NCI-H2196 (cell line): ENCODE measurements around the gene DIAPH3.

Source experiments
- DNase-seq: peaks from one replicate; lab custom pipeline; 2025; ENCODE audit not compliant: unreplicated experiment; lab: John Stamatoyannopoulos, UW

DIAPH3 gene

GRCh38 chr13:60028021-60028420 is 135.7 kb downstream of the DIAPH3 start:
- no peak for DNase-seq

DNA sequence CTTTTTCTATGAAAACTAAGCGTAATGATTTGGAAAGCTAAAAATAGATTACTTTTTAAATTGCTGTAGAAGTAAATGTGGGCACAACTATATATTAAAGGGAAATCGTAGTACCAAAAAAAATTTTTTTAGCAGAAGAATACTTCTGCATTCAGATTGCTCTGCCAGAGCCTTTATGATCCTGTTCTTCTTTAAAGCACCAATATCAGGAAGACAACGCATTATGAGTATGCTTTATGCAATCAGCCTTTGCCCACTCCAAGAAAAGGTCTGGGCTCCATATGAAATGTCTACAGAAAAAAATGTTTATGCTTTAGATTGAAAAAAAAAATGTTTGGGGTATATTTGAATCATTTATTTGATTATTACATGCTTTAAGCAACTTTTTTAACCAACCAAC is 137.4 kb downstream of the DIAPH3 start:
- no peak for DNase-seq

- no peak for DNase-seq
Measured at GRCh38 chr13:60020288-60020687, 143.4 kb downstream of the DIAPH3 start.

DNA sequence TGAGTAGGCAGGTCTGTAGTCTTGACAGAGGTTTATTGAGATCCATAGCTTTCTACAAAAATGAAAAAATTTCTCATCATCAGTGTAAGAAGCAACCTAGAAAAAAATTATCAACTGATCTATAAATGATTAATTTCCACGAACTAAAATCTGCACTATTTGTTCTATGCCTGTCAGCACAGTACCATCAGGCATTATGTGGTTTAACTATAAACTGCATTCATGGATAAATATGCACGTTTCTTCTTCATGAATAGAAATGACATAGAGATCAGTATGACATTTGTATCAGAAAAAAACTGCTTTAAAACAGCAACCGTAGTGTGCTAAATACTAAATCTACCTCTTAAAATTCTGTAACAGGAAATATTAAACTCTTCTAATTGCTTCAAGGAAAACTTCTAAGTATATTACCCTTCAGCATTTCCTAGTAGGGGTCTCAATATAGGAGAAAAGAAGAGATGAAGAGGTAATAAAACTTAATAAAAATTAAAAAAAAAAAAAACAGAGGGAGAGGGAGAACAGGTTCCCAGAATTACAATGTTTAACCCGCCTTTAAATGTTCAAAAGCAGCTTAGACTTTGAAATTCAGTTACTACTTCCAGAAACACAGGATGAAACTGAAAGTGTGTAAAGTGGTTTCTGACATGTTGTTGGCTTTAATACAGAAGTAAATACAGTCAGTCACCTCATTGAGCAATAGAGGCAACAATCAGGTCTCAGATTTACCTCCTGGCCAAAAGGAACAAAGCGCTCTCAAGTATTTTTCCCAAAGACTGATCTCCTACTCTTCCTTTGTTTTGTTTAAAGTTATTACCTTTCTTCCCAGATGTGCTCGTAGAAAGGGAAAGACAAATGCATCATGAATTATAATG is 144.4 kb downstream of the DIAPH3 start:
- no peak for DNase-seq

DNA sequence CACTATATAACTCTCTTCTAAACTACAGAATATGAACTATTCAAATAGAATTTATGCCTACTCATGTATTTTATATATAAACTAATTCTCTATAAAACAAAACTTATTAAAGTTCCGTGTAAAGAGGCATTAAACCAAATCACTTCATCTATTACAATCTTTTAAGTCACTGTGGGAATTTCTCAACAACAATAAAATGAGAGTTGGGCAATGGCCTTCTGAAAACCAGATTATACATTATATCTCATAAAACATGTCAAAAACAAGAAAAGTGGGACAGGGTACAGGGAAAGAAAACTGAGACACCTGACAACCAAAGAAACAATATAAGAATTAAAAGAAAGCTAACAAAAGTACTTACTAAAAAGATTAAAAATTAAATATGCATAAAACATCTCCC is 145.2 kb downstream of the DIAPH3 start:
- DNase-seq: no peak

- no peak for DNase-seq
Measured at GRCh38 chr13:60016229-60016628, 147.5 kb downstream of the DIAPH3 start.

DNA sequence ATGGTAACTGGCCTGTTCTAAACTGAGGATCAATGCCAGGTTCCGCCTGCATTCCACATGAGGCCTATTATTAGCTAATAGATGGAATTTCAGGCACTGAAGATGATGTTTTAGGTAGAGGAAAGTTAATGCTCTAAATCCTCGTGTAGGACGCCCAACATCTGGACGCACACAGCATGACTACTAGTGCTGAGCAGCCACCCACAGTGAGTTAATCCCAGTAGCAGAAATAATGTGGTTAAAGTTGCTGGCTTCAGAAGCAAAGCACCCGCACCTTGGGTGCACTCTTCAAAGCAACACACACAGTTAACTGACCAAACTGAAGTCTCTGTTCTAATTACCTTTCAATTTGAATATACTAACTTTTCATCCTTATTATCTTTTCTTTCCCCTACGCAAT is 150.6 kb downstream of the DIAPH3 start:
- no peak for DNase-seq

DNA sequence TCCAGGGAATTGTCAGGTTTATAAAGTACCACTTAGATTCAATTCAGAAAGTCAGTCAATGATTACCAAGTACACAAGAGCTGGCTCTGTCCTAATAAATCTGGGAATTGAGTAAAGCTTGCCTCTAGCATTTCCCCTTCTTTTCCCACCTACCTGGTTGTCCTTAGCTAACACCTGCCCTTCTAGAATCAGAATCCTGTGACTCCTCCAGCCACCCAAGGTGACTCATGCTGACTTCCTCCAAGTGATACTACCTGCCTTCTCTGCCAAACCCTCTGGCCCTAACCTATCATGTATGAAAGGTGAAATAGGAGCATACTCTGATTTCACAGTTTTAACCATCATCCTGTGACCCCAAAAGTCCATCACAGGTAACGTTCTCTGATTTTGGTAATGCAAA is 151.2 kb downstream of the DIAPH3 start:
- DNase-seq: no peak

DNA sequence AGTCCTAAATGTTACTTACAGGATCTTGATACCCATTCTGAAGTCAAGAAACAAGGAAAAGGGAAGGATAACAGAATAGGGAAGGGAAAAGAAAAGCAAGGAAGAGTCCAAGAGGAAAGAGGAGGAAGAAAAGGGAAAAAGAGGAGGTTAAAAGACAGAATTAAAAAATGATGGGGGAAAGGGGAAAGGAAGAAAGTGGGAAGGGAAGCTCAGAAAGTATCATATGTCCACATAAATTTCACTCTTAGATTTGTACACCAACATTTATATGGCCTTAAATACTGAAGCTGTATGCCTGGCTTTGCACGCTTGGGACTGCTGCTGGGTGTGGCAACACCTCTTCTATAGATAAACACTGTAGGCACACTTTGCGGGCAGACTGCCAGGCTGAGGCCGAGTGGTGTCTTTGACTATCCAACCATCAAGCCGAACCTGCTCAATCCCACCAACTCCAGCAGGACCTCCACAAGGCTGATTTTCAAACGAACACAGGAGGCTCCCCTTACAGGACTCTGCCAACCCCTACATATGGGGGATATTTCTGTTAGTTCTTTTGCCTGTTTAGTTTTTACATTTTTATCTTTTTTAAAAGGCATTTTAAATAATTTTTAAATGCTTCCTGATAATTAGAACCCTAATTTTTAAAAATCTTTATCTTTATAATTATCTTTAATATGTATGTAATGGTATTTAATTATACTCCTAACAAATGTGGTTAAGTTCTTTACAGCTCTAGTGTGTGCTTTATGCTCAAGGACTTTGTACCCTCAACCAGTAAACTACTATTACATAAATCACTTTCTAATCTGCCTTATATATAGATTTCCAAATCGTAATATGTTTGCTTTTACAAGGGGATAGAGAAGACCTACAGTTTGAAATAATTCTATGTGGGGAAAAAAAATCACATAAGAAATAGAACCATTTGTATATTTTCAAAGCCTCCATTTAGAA is 154.2 kb downstream of the DIAPH3 start:
- DNase-seq: no peak

DNA sequence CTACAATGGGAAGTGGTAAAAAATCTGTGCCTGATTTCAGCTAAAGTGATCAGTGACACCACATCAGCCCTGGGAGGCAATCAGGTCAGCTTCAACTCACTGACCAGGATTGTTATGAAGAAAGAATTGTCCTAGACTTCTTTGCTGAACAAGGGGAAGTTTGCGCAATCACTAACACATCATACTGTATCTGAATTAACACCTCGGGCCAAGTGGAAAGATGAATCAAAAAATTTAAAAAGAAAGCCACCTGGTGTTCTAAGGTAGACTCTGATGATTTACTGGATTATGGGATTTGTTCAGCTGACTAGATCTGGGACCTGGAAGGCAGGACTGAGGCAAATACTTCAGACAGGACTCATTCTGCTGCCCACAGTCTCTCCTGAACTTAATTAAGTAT is 161.8 kb downstream of the DIAPH3 start:
- no peak for DNase-seq

DNA sequence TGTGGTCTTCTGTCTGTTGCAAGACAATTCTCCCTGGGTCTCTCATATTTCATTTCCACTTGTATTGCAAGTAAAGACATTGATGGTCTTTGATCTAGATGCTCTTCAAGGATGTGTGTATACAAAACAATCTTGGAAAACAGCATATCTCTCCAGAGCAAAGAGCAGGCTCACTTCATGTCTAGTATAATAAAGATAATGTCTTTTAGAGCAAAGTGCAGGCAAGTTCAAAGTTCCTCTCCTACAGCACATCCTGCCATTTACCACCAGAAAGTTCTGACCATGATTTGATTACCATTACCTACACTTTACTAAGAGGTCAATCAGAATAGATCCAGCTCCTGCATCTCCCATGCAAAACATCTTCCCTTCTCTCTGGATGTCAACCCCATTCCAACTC is 162.8 kb downstream of the DIAPH3 start:
- DNase-seq: no peak

GRCh38 chr13:60000081-60000480 is 163.6 kb downstream of the DIAPH3 start:
- DNase-seq: no peak

GRCh38 chr13:59997976-59998375 is 165.8 kb downstream of the DIAPH3 start:
- no peak for DNase-seq

- DNase-seq: no peak
Measured at GRCh38 chr13:59996461-59996980, 167.2 kb downstream of the DIAPH3 start.

GRCh38 chr13:59991395-59991794 is 172.3 kb downstream of the DIAPH3 start:
- no peak for DNase-seq

DNA sequence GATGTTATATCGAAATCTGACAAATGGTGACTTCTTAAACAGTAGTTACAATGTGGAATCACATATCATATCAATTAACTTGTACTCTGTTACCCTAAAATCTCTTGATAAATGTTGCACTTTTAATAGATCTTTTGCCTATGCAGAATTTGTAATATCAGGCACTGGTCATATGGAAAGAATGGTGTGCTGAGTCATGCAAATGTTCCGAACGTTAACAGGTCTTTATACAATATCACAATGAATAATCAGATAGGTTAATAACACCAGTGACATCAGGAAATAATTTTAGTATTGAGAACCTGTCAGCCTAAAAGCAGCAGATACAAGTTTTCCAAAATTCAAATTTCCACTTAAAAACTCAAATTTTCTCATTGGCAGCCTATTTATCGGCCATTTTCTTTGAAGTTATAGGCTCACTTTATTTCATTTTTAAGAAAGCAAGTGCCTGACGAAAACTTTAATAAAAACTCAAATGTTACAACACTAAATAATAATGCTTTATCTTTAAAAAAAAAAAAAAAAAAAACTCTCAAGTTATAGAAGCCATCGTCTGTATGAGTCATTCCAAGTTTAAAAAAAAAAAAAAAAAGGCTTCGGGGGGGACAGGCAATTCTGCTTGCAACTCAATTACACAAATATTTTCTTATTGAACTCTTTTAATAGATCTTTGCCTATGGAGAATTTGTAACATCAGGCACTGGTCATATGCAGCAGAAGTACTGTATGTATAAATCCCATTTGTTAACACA is 180.9 kb downstream of the DIAPH3 start:
- no peak for DNase-seq

- DNase-seq: no peak
Measured at GRCh38 chr13:59979589-59979988, 184.1 kb downstream of the DIAPH3 start.

- no peak for DNase-seq
Measured at GRCh38 chr13:59978862-59979261, 184.9 kb downstream of the DIAPH3 start.

DNA sequence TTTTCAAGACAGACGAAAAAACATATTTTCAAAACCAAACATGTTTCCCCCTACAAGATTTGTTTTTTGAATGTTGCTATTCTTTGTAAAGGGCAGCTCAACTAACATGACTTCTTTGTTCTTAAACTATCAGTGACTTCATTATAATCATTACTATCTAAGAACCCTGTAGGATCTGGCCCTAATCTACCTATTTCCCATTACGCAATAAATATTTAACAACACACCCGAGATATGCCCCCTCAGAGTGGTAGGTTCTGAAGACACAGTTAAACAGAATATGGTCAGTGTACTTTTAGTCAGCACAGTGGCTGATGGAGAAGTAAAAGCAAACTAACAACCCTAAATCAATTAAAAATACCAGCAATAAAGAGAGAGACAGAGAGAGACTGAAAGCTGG is 186.9 kb downstream of the DIAPH3 start:
- no peak for DNase-seq

DNA sequence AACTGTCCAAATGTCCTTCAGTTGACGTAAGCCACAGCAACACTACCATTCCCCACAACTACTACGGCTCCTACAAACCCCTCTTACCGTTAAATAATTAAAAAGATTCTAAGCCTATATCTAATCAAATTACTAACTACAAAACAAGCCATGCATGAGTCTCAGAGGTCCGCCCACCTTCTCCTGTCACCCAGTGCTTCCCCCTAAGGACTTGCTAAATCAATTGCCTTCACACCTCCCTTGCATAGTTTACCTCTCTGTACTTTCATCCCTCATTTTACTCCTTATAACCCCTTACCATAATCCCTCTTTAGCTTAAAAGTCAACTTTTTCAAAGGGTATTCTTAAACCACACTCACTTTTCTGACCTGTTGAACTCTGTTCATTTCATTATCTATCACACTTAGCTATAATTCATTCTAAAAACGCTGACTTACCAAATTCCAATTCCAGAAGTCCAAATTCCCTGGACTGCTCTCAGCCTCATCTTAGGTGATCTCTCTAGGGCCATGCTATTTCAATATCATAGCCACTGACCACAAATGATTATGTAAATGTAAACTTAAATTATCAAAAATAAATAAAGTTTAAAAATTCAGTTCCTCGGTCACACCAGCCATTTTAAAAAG is 187.8 kb downstream of the DIAPH3 start:
- DNase-seq: no peak

GRCh38 chr13:59970847-59971246 is 192.9 kb downstream of the DIAPH3 start:
- no peak for DNase-seq
